ENCODE measurements around the gene MMP7.

DNA sequence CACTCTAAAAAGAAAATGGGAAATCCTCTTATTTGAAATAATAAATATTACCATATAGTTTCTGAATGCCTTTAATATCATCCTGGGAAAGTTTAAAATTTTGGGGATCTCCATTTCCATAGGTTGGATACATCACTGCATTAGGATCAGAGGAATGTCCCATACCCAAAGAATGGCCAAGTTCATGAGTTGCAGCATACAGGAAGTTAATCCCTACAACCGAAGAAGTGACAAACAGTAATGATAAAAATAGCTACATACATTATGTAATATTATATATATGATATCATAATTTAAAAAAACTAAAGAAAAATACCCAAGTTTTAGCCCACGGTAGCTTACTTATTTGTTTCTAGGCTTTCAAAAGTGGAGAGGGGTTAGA, 7.4 kb downstream of the MMP7 start:
- TF ChIP-seq, protein P1, sequence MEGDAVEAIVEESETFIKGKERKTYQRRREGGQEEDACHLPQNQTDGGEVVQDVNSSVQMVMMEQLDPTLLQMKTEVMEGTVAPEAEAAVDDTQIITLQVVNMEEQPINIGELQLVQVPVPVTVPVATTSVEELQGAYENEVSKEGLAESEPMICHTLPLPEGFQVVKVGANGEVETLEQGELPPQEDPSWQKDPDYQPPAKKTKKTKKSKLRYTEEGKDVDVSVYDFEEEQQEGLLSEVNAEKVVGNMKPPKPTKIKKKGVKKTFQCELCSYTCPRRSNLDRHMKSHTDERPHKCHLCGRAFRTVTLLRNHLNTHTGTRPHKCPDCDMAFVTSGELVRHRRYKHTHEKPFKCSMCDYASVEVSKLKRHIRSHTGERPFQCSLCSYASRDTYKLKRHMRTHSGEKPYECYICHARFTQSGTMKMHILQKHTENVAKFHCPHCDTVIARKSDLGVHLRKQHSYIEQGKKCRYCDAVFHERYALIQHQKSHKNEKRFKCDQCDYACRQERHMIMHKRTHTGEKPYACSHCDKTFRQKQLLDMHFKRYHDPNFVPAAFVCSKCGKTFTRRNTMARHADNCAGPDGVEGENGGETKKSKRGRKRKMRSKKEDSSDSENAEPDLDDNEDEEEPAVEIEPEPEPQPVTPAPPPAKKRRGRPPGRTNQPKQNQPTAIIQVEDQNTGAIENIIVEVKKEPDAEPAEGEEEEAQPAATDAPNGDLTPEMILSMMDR (conservative IDR thresholded peaks at IDR 0.05 in 1 of 2, IDR thresholded peaks at IDR 0.05 in 1 of 2; ENCODE audit: low read depth in 1 of 2, low read length in 2 of 2) = no peak
- no peak for TF ChIP-seq EZH2 (IDR thresholded peaks at IDR 0.05; ENCODE audit: low read length, missing control alignments)
